ENCODE data around the gene TPBG.

Gene TPBG

GRCh38 chr6:82363428-82364086 lies at the start of gene TPBG:
Gene TPBG, plus strand, starts transcription at chr6:82363817. Its CDS starts 1,145 bp downstream, at chr6:82364962.
- DNase-seq (ENCODE audit: low read depth in 2 of 2) = peak; percentile 64 to 71

- DNase-seq (ENCODE audit: low read depth in 2 of 2) = no peak
Measured at GRCh38 chr6:82322386-82322785, 41.2 kb upstream of the TPBG start.

GRCh38 chr6:82329766-82330165 lies 33.9 kb upstream of the TPBG start:
- no peak for DNase-seq (ENCODE audit: low read depth in 2 of 2)

- no peak for DNase-seq (ENCODE audit: low read depth in 2 of 2)
Measured at GRCh38 chr6:82330171-82330804, 33.3 kb upstream of the TPBG start.

GRCh38 chr6:82331031-82331773 lies 32.4 kb upstream of the TPBG start:
- DNase-seq (ENCODE audit: low read depth in 2 of 2) = peak; percentile 35 to 45

GRCh38 chr6:82333781-82334180 lies 29.8 kb upstream of the TPBG start:
- DNase-seq (ENCODE audit: low read depth in 2 of 2) = no peak

- DNase-seq (ENCODE audit: low read depth in 2 of 2) = no peak
Measured at GRCh38 chr6:82337688-82338257, 25.8 kb upstream of the TPBG start.

GRCh38 chr6:82348130-82348529 lies 15.5 kb upstream of the TPBG start:
- DNase-seq (ENCODE audit: low read depth in 2 of 2) = no peak

GRCh38 chr6:82353848-82354247 lies 9.8 kb upstream of the TPBG start:
- DNase-seq (ENCODE audit: low read depth in 2 of 2) = no peak

GRCh38 chr6:82360552-82360951 lies 3.1 kb upstream of the TPBG start:
- no peak for DNase-seq (ENCODE audit: low read depth in 2 of 2)

- no peak for DNase-seq (ENCODE audit: low read depth in 2 of 2)
Measured at GRCh38 chr6:82361631-82362030, 2.0 kb upstream of the TPBG start.

- DNase-seq (ENCODE audit: low read depth in 2 of 2) = no peak
Measured at GRCh38 chr6:82362144-82362543, 1.5 kb upstream of the TPBG start.

- peak; percentile 96 to 97 for DNase-seq (ENCODE audit: low read depth in 2 of 2)
Measured at GRCh38 chr6:82362878-82363427, 664 bp upstream of the TPBG start.

- no peak for DNase-seq (ENCODE audit: low read depth in 2 of 2)
Measured at GRCh38 chr6:82364087-82365015, 734 bp downstream of the TPBG start.

GRCh38 chr6:82365016-82365795 lies 1.6 kb downstream of the TPBG start:
- DNase-seq (ENCODE audit: low read depth in 2 of 2) = no peak

GRCh38 chr6:82367704-82368103 lies 4.1 kb downstream of the TPBG start:
- no peak for DNase-seq (ENCODE audit: low read depth in 2 of 2)

- DNase-seq (ENCODE audit: low read depth in 2 of 2) = no peak
Measured at GRCh38 chr6:82370788-82371187, 7.2 kb downstream of the TPBG start.

- peak; percentile 78 to 81 for DNase-seq (ENCODE audit: low read depth in 2 of 2)
Measured at GRCh38 chr6:82371799-82372546, 8.4 kb downstream of the TPBG start.

- no peak for DNase-seq (ENCODE audit: low read depth in 2 of 2)
Measured at GRCh38 chr6:82372656-82373055, 9.0 kb downstream of the TPBG start.

GRCh38 chr6:82374516-82374915 lies 10.9 kb downstream of the TPBG start:
- no peak for DNase-seq (ENCODE audit: low read depth in 2 of 2)

Data from fibroblast of skin of left biceps (primary cell).